ENCODE measurements around the gene MCOLN2. TPM values are rescaled to one million over a fixed set of nuclear protein-coding genes. Genes with fewer than 3 reads are reported as not detected.
"Not testable (repeated sequence)": the region's sequence is repeated elsewhere in the genome, so short reads cannot be mapped to it uniquely, and the experiment has no call there.

MCOLN2 gene
- total RNA-seq, 1 donor from 2014 or later = not detected

DNA sequence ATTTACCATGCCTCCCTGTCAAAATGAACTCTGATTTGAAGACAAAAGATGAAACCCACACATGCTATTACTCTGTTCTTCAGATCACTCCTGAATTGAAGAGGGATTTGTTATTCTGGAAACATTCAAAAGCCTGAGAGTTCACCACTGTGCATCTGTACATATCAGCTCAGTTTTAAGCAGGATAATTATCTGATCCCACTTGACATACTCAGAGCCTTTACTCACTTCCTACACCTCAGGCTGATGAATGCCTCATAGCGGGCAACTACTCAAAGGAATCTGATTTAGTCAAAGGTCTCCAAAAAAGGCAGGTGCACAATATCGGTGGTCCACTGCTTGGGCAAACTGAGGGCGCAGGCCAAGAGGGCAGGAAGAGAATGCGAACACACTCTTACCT is 56.4 kb downstream of the MCOLN2 start:
- DNase-seq = no peak

DNA sequence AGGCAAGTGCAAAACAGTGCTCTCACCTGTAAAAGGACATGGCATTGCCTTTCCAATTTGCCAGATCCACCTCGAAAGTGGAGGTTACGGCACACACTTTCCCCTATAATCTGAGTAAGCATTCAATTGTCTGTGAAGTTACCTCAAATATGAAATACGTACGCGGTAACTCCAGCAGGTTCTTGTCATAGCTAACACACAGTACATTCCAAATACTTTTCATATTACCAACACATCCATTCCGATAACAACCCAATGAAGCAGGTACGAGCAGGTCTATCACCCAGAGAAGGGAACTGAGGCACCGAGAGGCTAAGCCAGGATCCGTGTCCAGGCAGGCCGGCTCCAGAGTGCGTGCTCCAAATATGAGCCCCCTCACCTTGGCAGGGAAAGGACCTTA is 57.2 kb downstream of the MCOLN2 start:
- no peak for DNase-seq

DNA sequence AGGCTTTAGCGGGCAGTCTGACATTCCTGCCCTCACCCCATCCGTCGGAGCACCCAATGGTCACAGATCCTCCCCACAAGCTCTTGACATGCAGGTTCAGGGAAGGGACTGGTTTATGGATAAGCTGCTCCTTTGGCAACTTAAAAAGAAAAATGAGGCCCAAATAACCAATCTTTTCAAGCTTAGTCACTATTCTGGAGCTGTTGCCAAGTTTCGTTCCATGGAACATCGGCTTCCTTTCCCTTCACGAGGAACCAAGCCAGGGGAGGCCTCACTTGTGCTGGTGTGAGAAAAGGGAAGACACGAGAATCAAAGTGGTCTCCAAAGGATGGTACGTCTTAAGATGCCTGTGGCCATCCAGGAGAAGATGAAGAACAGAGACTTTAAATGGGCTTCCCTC is 57.8 kb downstream of the MCOLN2 start:
- no peak for DNase-seq

DNA sequence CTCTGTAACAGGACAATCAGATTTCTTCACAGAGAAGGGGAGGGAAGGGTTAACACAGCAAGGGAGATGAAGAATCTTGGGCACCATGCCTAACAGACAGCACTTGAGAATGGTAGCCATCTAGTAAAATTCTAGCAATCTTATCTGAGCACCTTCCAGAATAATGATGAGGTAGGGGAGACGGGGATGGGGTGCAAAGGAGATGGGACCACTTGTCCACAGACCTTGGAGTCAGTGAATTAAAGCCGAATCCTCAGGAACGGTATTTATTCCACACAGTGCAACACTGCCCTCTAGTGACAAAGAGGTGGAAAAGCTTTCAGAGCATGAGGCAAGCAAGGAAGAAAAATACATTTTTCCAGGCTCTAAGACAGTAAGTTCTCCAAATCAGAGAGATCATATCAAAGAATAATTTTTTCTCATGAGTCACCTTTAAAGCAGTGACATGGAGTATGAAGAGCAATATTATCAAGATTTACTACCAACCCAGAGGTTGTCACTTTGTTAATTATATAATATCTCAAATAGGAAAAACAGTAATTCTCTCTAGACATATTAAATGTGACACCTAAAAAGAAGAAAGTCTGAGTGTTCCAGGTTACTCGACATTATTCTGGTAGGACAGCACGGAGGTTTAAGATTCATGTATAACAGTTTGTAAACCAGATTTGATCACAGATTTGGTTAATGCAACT is 60.6 kb downstream of the MCOLN2 start:
- DNase-seq = peak; percentile 30

DNA sequence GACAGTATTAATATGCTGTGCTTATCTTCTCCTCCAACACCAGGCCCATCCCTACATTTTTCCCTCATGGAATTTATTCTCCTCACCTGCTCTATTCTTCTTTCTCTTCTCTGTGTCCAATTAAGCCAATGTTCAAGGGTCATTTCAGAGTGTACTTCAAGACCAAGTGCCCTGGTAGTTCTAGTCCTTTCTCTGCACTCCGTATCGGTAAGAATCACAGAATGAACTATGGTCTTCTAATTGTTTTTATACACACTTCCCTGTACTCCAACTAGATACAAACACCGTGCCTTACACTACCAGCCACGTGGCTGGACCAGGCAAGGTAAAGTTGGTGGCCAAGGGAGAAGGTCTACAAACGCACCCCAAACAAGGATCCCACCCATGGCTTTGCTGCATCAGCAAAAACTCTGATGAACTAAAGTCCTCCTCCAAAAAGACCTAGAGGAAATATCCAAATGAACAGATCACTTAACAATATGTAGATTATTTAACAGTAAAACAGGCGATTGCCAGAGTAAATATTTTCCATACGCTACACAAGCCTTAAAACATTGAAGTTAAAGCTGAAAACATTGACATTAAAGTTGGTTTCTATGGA is 63.8 kb downstream of the MCOLN2 start:
- no peak for DNase-seq

DNA sequence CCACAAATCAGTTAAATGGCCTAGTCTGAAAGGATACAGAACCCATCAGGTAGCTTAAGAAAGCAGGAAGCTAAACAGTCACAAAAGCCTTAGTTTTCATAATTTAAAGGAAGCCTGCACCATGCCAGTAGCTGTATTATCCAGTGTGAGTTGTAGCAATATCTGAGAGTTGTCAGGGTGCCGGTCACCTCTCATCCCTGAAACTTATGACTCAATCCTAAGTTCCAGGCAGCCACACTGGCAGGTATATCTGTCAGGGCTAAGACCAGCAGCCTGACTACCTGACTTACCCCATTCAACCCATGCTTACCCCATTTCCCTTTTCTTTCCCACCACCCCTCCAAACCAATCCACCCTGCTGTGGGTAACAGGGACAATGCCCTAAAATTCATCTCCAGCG is 66.1 kb downstream of the MCOLN2 start:
- no peak for DNase-seq

DNA sequence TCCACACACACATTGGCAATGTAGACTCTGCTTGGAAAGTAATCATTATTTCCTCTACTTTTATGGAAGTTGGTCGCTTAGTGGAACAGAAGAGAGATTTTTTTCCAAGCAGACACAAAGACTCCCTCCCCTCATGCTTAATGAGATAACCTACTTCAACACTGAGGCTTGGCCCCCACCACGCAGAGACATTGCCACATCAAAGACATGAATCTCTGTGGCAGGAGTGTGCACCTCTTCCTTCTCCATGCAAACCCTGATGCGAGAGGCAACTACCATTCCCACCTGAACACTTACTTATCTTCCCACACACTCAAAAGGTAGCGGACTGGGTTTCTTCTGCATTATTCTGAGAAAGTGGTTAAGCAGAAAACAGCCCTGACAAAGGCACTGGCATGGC is 66.6 kb downstream of the MCOLN2 start:
- DNase-seq = no peak

DNA sequence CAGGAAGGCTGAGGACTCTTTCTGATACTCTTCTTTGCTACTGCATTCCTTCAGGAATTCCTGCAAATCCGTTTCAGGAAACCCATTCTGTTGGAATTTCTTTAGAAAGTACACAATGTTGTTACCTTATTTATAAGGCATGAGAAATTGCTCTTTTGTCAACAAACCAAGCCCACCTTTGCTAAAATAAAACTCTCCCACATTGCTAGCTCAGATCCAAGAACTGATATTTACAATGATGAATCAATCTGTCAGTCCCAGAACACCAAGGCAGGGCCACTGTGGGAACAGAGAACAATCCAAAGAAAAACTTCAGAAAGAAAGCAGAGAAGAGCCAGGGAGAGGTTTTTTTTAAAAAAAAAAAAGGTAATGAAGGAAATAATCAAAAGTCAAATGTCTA is 67.3 kb downstream of the MCOLN2 start:
- no peak for DNase-seq

DNA sequence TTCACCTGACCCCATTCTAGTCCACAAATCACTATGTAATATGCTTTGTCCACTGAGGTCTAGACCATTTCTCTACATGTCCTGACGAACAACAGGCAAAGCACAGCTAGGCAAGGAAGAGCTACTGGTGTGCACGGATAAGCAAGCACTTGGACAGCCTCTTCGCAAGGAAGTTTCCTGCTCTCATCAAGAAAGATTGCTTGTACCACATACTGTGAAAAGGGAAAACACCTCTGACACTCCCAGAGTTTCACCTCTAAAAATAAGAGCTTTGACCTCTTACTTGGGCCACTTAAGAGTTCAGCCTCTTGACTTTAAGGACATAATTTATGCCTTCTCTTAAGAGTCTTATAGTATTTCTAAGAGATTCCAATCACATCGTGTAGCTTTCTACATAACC is 67.9 kb downstream of the MCOLN2 start:
- DNase-seq = no peak

DNA sequence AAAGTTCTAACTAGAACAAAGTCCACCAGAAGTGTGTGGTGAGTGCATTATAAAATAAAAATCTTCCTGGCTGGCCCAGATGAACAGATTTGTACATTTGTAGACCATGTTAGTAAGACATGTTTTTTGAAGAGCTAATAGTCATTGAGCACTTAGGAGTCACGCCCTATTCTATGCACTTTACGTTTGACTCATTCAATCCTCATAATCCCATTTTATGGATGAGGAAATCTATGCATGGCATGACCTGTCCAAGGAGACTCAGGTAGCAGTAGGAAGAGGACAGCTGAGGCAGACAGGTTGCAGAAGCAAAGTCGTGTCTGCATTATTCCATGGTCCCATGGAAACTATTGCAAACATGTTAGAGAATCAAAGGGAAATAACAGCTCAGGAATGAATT is 73.6 kb downstream of the MCOLN2 start:
- no peak for DNase-seq

DNA sequence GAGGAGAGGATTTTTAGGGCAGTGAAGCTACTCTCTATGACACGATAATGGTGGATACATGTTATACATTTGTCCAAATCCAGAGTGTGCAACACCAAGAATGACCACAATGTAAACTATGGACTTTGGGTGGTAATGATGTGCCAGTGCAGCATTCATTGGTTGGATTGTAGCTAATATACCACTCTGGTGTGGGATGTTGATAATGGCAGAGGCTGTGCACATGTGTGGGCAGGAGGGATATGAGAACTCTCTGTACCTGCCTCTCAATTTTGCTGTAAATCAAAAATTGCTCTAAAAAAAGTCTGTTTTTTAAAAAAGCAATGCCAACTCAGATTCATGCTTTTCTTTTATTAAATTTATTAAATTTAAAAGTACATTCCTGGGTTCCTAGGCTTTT is 76.8 kb downstream of the MCOLN2 start:
- DNase-seq = no peak

DNA sequence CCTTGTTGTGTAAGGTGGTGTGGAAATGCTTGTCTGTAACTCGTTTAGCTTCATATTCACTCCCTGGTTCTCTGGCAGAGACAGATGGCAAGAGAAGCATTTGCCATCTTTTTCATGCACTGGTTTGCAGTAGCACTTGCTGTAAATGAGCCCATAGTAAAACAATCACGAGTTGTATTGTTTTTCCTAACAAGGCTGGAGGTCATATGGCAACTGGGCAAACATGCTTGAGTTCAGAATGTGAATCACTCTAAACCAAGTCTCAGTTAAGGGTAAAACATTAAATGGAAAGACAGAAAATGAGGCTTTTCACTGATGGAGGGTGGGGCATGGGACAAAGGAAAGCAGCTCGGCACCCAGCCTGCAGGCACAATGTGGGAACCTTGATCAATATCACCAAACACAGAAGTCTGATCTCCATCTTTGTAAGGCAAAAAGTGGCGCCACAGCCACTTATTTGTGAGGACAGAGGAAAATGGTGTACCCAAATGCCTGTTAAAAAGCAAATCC is 77.4 kb downstream of the MCOLN2 start:
- DNase-seq = no peak

DNA sequence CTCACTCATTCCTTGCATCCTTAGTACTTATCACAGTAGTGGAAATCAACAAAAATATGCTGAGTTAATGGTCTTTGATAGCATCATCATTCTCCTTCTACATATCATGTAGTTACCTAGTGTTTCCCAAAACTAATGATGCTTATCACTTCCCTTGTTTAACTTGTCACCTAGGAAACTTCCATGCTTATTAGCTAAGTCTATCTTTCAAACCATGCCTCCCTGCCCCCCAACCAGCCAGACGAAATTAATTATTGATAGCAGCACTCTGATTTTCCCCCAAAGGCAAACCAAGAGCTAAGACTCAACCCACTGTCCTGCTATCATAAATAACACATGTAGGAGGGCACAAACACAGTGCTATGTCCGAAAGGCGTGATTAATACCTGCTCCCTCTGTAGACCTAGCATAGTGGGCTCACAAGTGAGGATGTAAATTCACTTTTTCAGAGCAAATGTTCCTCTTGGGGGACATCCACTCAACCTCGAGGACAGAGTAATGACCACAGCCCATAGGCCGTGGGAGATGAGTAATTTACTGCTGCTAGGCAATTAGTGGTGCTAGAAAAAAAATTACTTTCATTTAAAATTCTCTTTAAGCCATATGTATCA is 78.1 kb downstream of the MCOLN2 start:
- DNase-seq = no peak

DNA sequence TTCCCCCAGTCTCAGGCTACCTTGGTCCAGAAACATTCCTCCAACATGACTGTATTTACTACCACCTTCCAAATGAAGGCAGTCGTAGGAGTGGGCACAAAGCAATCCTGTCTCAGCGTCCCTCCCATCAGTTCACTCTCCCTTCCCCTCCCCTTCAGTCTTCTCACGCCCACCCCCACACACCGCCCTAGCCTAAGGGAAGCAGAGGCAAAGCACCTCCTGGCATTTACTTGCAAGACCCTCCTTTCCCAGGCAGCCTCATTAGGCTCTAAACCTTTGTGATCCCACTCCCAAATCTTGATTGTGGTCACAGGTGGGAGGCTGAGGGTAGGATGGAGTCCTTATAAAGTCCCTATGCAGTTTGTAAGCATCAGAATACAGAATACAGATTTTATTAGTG is 80.0 kb downstream of the MCOLN2 start:
- no peak for DNase-seq

DNA sequence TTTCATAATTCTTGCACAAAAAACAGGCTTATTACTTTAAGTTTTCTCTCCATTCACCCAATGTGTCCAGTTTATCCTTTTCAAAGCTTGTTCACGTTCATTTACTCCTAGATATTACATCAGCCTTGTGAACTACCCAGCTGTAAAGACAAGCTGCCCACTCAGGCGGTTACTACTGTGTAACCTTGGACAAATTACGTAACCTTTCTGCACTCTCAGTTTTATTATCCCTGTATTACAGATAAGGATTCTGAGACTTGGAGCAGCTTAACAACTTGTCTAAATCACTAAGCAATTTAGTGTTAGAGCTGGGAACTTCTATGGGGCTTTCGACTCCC is 83.4 kb downstream of the MCOLN2 start:
- no peak for DNase-seq

DNA sequence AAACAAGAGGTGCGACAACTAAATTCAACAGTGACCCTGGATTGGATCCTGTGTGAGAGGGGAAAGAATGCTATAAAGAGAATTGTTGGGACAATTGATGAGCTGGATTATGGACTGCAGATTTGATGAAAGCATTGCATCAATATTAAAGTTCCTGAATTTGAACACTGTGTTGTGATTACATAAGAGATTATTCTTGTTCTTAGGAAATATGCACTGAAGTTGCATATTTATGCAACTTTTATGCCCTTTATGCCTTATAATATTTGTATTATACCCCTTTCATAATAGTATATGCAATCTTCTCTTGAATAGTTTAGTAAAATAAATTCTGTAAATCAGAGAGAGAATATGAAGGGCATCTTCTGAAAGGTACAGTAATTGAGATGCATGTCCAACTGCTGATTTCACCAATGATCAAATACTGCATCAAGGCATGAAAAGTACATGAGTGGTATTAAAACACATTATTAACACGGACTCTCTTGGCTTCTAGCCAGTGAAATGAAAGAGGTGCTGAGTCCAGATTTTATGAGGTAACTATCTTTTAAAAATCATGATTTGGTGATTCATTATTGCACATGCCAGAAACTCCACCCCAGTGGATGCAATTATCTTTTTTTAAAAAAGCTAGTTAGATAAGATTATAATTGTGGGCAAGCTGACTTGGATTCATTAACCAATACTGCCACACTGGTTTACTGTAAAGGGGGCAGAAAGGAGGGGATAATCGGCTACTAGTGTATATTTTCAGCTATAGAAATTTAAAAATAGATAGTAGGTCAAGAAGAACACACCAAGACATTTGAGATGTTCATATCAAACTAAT is 84.0 kb downstream of the MCOLN2 start:
- no peak for DNase-seq

DNA sequence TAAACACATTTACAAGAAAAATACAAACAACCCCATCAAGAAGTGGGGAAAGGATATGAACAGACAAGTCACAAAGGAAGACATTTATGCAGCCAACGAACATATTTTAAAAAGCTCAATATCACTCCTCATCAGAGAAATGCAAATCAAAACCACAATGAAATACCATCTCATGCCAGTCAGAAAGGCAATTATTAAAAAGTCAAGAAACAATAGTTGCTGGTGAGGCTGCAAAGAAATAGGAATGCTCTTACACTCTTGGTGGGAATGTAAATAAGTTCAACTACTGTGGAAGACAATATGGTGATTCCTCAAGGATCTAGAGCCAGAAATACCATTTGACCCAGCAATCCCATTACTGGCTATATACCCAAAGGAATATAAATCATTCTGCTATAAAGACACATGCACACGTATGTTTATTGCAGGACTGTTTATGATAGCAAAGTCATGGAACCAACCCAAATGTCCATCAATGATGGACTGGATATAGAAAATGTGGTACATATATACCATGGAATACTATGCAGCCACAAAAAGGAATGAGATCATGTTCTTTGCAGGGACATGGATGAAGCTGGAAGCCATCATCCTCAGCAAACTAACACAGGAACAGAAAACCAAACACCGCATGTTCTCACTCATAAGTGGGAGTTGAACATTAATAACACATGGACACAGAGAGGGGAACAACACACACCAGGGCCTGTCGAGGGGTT is 88.0 kb downstream of the MCOLN2 start:
- not testable (repeated sequence) for DNase-seq

DNA sequence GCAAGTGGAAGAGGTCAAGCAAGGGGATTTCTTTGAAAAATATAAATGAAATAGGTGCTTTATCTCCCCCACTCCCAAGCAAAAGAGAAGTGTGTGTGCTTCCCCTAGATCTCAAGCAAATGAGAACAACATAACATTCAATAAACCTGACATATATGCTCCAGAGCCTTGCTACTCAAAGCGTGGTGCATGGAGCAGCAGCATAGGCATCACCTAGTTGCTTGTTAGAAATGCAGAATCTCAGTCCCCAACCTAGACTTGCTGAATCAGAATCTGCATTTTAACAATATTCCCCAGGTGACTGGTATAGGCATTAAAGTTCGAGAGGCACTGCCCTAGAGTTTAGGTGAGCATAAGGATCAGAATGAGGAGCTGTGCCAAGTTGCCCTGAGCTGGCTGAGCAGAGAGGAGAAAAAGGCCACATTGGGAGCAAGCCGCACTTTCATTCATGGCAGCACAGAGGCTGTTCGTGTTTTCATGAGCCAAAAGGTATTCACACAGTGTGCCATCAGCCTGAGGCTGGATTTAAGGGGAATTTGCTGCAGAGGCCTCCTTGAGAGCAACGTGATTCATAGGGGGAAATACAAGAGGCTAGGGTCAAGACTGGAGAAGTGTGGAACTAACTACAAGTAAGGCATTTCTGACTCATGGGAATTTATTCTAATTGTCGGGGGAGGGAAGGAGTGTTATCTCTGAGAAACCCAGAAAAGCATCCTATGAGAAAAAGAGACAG is 89.7 kb downstream of the MCOLN2 start:
- no peak for DNase-seq

DNA sequence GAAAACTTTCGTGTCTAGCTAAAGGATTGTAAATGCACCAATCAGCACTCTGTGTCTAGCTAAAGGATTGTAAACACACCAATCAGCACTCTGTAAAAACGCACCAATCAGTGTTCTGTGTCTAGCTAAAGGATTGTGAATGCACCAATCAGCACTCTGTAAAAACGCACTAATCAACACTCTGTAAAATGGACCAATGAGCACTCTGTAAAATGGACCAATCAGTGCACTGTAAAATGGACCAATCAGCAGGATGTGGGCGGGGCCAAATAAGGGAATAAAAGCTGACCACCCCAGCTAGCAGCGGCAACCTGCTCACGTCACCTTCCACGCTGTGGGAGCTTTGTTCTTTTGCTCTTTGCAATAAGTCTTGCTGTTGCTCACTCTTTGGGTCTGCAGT is 94.2 kb downstream of the MCOLN2 start:
- DNase-seq = not testable (repeated sequence)

DNA sequence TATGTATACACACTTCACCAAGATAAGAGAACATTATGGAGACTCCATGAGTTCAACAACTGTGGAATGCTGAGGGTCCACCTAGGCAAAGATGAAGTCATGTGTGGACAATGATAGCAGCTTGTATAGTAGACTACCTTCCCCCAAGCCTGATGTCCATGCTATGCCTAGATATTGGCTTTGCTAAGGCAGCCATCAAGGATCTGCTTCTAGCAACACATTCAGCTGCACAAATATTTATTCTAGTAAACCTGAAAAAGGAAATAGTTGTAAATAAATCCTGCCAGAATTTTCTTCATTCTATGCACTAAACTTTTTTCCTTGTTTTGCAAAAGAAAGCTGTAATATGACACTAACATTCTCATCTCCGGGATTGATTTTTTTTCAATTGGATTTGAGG is 96.9 kb downstream of the MCOLN2 start:
- DNase-seq = no peak

DNA sequence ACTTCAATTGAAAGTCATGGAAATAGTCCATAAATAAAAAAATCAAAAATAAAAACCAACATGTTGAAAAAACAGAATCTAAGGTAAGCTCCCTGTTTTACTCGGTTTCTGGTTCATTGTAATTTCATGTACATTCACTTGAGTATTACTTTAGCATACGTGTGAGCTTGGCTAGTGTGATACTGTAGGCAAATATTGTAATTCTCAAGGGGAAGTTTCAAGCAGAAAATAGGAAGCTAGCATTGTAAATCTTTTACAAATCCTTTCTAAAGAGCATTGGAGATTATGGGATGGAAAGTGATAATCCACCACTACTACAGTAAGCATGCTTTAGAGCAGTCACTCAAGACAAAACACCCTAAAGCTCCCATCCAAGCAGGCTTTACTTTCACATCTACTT is 100.6 kb downstream of the MCOLN2 start:
- no peak for DNase-seq
